HG03097 (cell line): ENCODE data around the gene SH3BGRL.
"Not testable (repeated sequence)": the region's sequence is repeated elsewhere in the genome, so short reads cannot be mapped to it uniquely, and the experiment has no call there.

Experiments
- ATAC-seq: cut with Tn5 transposase; IDR thresholded peaks from one replicate; pipeline ENCODE4 v1.9.1; 2021; ENCODE audit not compliant: unreplicated experiment, low FRiP score

Gene SH3BGRL

GRCh38 chrX:81259020-81259713 lies 57.3 kb downstream of the SH3BGRL start:
- ATAC-seq, result no peak

GRCh38 chrX:81259714-81260395 lies 58.0 kb downstream of the SH3BGRL start:
- ATAC-seq, result no peak

- ATAC-seq, result no peak
Observed at GRCh38 chrX:81261576-81261975, 59.7 kb downstream of the SH3BGRL start.

- no peak for ATAC-seq
Observed at GRCh38 chrX:81263059-81263458, 61.2 kb downstream of the SH3BGRL start.

GRCh38 chrX:81278616-81279015 lies 76.7 kb downstream of the SH3BGRL start:
- ATAC-seq, result no peak

GRCh38 chrX:81280148-81280547 lies 78.2 kb downstream of the SH3BGRL start:
- no peak for ATAC-seq

GRCh38 chrX:81286075-81286474 lies 84.2 kb downstream of the SH3BGRL start:
- no peak for ATAC-seq

- ATAC-seq, result no peak
Observed at GRCh38 chrX:81286608-81287007, 84.7 kb downstream of the SH3BGRL start.

- ATAC-seq, result no peak
Observed at GRCh38 chrX:81291996-81292395, 90.1 kb downstream of the SH3BGRL start.

- ATAC-seq, result no peak
Observed at GRCh38 chrX:81294101-81294500, 92.2 kb downstream of the SH3BGRL start.

GRCh38 chrX:81301877-81302276 lies 100.0 kb downstream of the SH3BGRL start:
- no peak for ATAC-seq

- no peak for ATAC-seq
Observed at GRCh38 chrX:81304563-81304962, 102.7 kb downstream of the SH3BGRL start.

GRCh38 chrX:81305240-81305639 lies 103.3 kb downstream of the SH3BGRL start:
- no peak for ATAC-seq

GRCh38 chrX:81308086-81308829 lies 106.4 kb downstream of the SH3BGRL start:
- ATAC-seq, result no peak

- no peak for ATAC-seq
Observed at GRCh38 chrX:81316163-81316562, 114.3 kb downstream of the SH3BGRL start.

- not testable (repeated sequence) for ATAC-seq
Observed at GRCh38 chrX:81331653-81332052, 129.8 kb downstream of the SH3BGRL start.

GRCh38 chrX:81336455-81337152 lies 134.7 kb downstream of the SH3BGRL start:
- ATAC-seq, result no peak

- ATAC-seq, result no peak
Observed at GRCh38 chrX:81337805-81338204, 135.9 kb downstream of the SH3BGRL start.

GRCh38 chrX:81338924-81339323 lies 137.0 kb downstream of the SH3BGRL start:
- no peak for ATAC-seq

GRCh38 chrX:81345296-81345695 lies 143.4 kb downstream of the SH3BGRL start:
- not testable (repeated sequence) for ATAC-seq
